ENCODE data around the gene MLLT1. TPM values are rescaled to one million over a fixed set of nuclear protein-coding genes. Genes with fewer than 3 reads are reported as not detected.

Gene MLLT1
- total RNA-seq: 5.2 and 6.5 TPM in 2 replicates

GRCh38 chr19:6279931-6280591 is at the start of gene MLLT1:
Gene MLLT1, minus strand, starts transcription at chr19:6279975. Its CDS starts 191 bp downstream, at chr19:6279784.

Other genes starting within 250 kb of the MLLT1 start
- 3.9 and 8.0 TPM in 2 replicates for gene RFX2, start 169.5 kb downstream of the MLLT1 start, total RNA-seq
- gene ACSBG2, start 144.3 kb downstream of the MLLT1 start, total RNA-seq: not detected in 2 replicates
- gene ACER1, start 53.6 kb upstream of the MLLT1 start, total RNA-seq: not detected in 2 replicates
- 53.1 and 69.3 TPM in 2 replicates for gene CLPP, start 81.6 kb upstream of the MLLT1 start, total RNA-seq
- gene ALKBH7, start 92.8 kb upstream of the MLLT1 start, total RNA-seq: 27.4 and 27.7 TPM in 2 replicates
- gene PSPN, start 96.0 kb upstream of the MLLT1 start, total RNA-seq: 0.33 and 0.87 TPM in 2 replicates
- 56.7 and 57.9 TPM in 2 replicates for gene GTF2F1, start 113.2 kb upstream of the MLLT1 start, total RNA-seq
- gene KHSRP, start 144.8 kb upstream of the MLLT1 start, total RNA-seq: 94.7 and 125 TPM in 2 replicates
- gene SLC25A41, start 153.8 kb upstream of the MLLT1 start, total RNA-seq: 0.11 TPM in 1 of 2 replicates, not detected in the other
- gene SLC25A23, start 179.8 kb upstream of the MLLT1 start, total RNA-seq: 11.7 and 29.0 TPM in 2 replicates
- gene CRB3, start 184.3 kb upstream of the MLLT1 start, total RNA-seq: 0.12 TPM in 1 of 2 replicates, not detected in the other
- gene DENND1C, start 201.8 kb upstream of the MLLT1 start, total RNA-seq: not detected in 2 replicates
- gene TUBB4A, start 222.3 kb upstream of the MLLT1 start, total RNA-seq: not detected in 2 replicates

All from uterine smooth muscle cell (primary cell).